NCI-H146 (cell line): ENCODE data around the gene PKD2L1.
A peak's percentile ranks its signal among the peaks of the same experiment; 100 is the strongest.
"Not testable (repeated sequence)": the region's sequence is repeated elsewhere in the genome, so short reads cannot be mapped to it uniquely, and the experiment has no call there.

Source experiments
- DNase-seq: peaks from one replicate; lab custom pipeline; 2025; lab: John Stamatoyannopoulos, UW

Gene PKD2L1

GRCh38 chr10:100333661-100334440 lies 3.8 kb upstream of the PKD2L1 start:
- no peak for DNase-seq

DNA sequence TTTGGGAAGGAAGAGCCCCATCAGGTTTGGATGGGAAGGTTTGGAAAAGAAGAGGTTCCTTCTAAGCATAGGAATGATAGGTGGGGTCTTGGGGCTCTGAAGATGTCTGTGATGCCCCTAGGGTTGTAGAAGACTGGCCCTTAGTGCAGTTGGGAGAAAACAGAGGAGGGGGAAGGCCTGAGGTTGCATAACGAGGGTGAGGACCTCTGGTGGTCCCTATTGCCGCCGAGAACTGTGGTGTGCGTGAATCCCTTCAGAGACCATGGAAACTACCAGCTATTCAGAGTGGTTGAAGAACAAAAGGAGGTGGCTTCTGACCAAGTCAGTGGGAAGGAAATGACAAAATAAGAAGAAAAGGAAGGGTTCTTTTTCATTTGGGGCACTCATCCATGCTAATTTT lies 3.1 kb upstream of the PKD2L1 start:
- DNase-seq: no peak

DNA sequence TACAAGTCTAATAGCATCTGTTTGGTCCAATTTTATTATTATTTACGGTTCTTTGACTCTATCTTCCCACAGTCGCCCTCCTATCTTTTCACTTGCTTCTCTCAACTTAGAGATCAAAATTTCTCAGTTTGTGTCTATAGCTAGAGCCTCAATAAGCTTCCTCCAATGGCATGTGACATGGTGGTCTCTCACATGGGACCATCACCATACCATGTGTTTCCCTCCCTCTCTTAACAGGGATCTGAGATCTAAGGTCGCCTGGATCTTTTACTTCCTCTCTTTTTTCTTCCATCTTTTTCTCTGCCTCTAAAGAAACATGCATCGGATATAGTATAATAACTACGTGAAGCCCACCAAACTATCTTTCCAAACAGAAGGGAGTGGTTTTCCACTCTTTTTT lies 1.8 kb downstream of the PKD2L1 start:
- DNase-seq: no peak

DNA sequence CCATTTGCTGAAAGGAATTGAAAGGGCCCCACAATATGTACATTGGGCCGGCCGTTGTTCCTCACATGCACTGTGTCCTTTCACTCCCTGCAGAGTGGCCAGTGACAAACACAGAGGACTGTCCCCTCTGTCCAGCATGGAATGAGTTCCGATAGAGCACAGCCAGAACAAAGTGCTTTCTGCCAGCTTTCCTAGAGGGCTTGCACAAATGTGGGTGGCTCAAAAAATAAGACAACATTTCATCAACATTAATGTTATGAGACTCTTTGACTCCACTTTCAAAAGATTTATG lies 2.4 kb downstream of the PKD2L1 start:
- DNase-seq: peak; percentile 95

DNA sequence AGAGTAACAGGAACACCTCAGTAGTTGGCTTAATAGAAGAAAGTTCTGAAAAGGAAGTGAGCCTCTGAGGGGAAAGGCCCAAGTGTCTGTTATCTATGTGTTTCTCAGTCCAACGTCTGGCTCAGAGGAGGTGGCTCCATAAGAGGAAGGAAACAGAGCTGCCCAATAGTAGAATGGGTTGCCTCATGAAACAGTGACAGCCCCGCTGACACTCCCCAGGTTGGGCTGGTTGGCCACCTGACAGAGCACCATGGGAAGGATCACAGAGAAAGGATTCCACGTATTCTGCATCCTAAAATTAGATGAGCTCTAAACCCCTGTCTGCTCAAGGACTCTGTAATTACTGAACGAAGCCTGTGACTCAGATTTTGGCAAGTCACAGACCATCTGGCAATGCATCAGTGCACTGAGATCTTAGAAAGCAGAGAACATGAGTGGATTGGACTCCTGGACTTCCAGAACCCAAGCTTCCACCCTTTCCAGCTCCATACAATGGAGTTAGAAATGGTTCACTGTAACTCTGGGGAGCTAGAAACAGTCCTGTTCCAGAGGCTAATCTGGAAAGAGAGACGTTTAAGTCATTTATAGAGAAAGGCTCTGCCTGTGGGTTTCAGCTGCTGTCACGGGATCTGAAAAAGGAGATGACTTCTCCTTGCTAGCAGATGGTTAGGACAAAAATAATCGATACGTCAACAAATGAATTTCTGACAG lies 2.9 kb downstream of the PKD2L1 start:
- peak; percentile 67 for DNase-seq

DNA sequence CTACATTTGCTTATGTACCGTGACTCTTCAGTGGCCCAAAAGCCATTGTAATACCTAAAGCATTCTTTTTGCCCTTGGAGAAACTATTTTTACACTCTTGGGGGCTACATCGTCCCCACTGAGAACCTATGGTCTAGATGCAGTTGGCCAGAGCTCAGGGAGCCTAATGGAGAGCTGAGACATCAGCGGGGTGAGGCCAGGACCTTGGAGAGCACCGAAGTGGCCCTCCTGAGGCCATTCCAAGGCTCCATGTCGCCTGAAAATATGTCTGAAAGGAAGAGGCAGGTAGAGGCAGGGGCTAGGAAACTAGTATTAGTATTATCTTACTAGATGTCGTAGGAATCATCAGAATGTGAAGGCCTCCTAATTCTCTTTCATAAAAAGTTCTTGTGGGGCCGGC lies 4.9 kb downstream of the PKD2L1 start:
- no peak for DNase-seq

- DNase-seq: peak; percentile 98
These were observed 10.2 kb downstream of the PKD2L1 start for GRCh38 chr10:100319707-100320402.

- no peak for DNase-seq
These were observed 11.8 kb downstream of the PKD2L1 start for GRCh38 chr10:100318207-100318606.

GRCh38 chr10:100315615-100316014 lies 14.4 kb downstream of the PKD2L1 start:
- DNase-seq: no peak

- DNase-seq: no peak
These were observed 18.7 kb downstream of the PKD2L1 start for GRCh38 chr10:100311298-100311697.

DNA sequence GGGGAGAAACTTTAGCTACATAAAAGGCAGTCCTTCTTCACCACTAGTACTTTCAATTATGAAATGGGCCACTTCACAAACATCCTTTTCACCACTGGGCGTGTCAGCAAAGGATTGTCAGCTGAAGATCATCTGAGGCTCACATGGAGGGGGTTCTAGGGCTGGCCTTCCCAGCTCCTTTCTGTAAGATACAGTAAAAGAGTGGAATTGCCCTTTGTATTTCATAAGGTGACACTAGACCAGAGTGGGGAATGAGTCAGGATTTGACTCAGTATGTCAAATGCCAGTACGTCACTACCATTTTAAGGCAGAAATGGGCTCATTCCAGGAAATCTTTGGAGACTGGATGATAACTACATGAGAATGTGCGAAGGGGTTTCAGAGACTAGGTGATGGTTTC lies 22.3 kb downstream of the PKD2L1 start:
- DNase-seq: no peak

DNA sequence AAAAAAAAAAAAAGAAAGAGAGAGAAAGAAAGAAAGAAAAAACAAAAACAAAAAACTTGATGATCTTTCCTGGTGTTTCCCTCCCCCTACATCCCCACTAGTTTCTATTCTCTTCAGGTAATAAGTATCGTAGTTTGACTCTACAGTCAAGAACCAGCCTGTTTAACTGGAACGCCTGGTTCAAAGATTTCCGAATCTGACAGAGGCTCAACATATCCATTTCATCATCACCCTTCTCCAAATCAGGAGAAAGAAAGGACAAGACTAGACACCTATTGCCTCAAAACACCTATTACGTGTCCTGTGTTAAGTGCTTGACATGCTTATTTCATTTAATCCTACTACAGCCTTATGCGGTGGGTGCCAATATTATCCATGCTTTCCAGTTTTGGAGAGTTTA lies 23.2 kb downstream of the PKD2L1 start:
- DNase-seq: no peak

- no peak for DNase-seq
These were observed 25.6 kb downstream of the PKD2L1 start for GRCh38 chr10:100304414-100304813.

GRCh38 chr10:100303724-100304319 lies 26.2 kb downstream of the PKD2L1 start:
- DNase-seq: peak; percentile 42

GRCh38 chr10:100301123-100301522 lies 28.9 kb downstream of the PKD2L1 start:
- DNase-seq: peak; percentile 19

- no peak for DNase-seq
These were observed 32.8 kb downstream of the PKD2L1 start for GRCh38 chr10:100297242-100297641.

DNA sequence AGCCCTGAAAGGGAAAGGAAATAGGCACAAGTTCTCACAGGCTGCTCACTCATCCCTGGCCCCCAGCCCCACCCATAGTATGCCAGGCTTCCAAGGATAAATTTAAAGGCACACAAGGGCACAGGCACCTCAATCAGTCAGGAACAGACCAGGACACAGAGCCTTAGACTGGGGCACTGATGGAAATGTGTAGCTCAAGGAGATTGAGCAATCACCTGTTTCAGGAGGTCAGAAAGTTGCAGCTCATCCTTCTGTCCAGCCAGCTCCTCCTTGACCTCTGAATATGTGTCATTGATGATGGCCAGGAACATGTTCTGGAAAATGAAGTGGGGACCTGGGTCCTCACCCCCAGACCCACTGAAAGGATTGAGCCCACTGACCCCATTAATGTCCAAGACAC lies 37.0 kb downstream of the PKD2L1 start:
- no peak for DNase-seq

DNA sequence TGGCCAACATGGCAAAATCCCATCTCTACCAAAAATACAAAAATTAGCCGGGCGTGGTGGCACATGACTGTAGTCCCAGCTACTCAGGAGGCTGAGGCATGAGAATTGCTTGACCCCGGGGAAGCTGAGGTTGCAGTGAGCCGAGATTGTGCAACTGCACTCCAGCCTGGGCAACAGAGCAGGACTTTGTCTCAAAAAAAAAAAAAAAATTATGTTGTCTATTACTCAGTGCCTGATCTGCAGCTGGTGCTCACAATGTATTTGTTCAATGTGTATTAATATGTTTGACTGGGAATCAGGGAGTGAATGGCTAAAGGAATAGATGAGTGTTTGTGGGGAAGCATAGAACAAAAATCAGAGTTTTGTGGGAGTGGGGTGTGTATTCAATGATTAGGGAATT lies 37.7 kb downstream of the PKD2L1 start:
- not testable (repeated sequence) for DNase-seq

DNA sequence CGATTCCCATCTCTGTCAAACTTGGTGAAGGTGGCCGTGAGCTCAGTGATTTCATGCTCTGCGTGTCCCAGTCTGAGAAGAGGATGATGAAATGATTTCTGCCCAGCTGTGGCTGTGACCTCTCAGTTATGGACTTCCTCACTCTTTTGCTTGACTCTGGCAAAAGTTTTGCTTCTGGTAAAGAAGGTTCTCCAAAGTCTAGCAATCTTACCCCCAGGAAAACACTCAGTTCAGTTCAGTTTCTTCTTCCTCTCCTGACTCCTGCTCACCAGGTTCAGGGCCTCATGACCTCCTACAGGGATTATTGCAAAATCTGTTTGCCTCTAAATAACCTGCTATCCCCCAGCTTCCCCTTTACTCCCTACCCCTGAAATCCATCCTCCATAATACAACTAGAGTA lies 38.7 kb downstream of the PKD2L1 start:
- no peak for DNase-seq

GRCh38 chr10:100289641-100290040 lies 40.4 kb downstream of the PKD2L1 start:
- DNase-seq: no peak

GRCh38 chr10:100288196-100288595 lies 41.8 kb downstream of the PKD2L1 start:
- DNase-seq: no peak

DNA sequence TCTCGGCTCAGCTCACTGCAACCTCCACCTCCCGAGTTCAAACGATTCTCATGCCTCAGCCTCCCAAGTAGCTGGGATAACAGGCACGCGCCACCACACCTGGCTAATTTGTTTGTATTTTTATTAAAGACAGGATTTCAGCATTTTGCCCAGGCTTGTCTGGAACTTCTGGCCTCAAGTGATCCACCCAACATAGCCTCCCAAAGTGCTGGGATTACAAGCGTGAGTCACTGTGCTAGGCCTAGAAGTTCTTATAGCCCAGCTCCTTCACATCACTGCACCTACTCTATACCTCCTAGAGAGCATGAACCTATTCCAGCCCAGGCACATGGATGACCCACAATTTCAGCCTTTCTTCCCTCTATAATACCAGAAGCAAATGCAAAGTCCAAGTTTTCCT lies 42.3 kb downstream of the PKD2L1 start:
- DNase-seq: no peak
